GM23248 (cell line): Measurements from ENCODE around the gene PTPRN2. TPM values are rescaled to one million over a fixed set of nuclear protein-coding genes. Genes with fewer than 3 reads are reported as not detected.
"Not testable (repeated sequence)": the region's sequence is repeated elsewhere in the genome, so short reads cannot be mapped to it uniquely, and the experiment has no call there.

ENCODE experiments used
- DNase-seq: peaks from one replicate; pipeline ENCODE4 v3.0.0-alpha.2; 2015
- H2AFZ ChIP-seq: fragments of 200-600 bp; sonication (generic); 2 replicates; pipeline ENCODE4 v1.6.1; 2016; ENCODE audit warnings: antibody characterized with exemption
- H3F3A ChIP-seq: fragments of 200-600 bp; sonication (generic); 2 replicates; pipeline ENCODE4 v1.6.1; 2016; ENCODE audit warnings: mild to moderate bottlenecking, antibody characterized with exemption, mixed run types; ENCODE audit not compliant: insufficient read depth
- H3K27ac ChIP-seq: fragments of 200-600 bp; sonication (generic); 2 replicates; pipeline ENCODE4 v1.5.1; 2016; ENCODE audit warnings: mild to moderate bottlenecking
- H3K27me3 ChIP-seq: fragments of 200-600 bp; sonication (generic); replicated peaks from 2 replicates; pipeline ENCODE4 v1.6.1; 2016; ENCODE audit warnings: mild to moderate bottlenecking; ENCODE audit not compliant: insufficient read depth
- H3K36me3 ChIP-seq: fragments of 200-600 bp; sonication (generic); 2 replicates; pipeline ENCODE4 v1.6.1; 2016; ENCODE audit warnings: low read depth, mild to moderate bottlenecking
- H3K4me1 ChIP-seq: fragments of 200-600 bp; sonication (generic); 2 replicates; pipeline ENCODE4 v1.6.1; 2016; ENCODE audit warnings: mild to moderate bottlenecking; ENCODE audit not compliant: insufficient read depth
- H3K4me2 ChIP-seq: fragments of 200-600 bp; sonication (generic); one replicate; pipeline ENCODE4 v1.6.1; 2016; ENCODE audit warnings: mild to moderate bottlenecking; ENCODE audit not compliant: unreplicated experiment
- H3K4me3 ChIP-seq: fragments of 200-600 bp; sonication (generic); 2 replicates; pipeline ENCODE4 v1.5.1; 2016; ENCODE audit warnings: mild to moderate bottlenecking
- H3K79me2 ChIP-seq: fragments of 200-600 bp; sonication (generic); 2 replicates; pipeline ENCODE4 v1.6.1; 2016; ENCODE audit warnings: mild to moderate bottlenecking; ENCODE audit not compliant: insufficient read depth
- H3K9ac ChIP-seq: fragments of 200-600 bp; sonication (generic); 2 replicates; pipeline ENCODE4 v1.6.1; 2016; ENCODE audit warnings: mild to moderate bottlenecking
- H3K9me2 ChIP-seq: fragments of 200-600 bp; sonication (generic); 2 replicates; pipeline ENCODE4 v1.6.1; 2016; ENCODE audit warnings: mixed run types, mild to moderate bottlenecking, moderate library complexity; ENCODE audit not compliant: insufficient read depth
- H3K9me3 ChIP-seq: fragments of 200-600 bp; sonication (generic); one replicate; pipeline ENCODE4 v1.6.1; 2017; ENCODE audit warnings: low read depth
- H4K20me1 ChIP-seq: fragments of 200-600 bp; sonication (generic); 2 replicates; pipeline ENCODE4 v1.6.0; 2016; ENCODE audit not compliant: insufficient read depth
- EZH2 ChIP-seq: fragments of 200-600 bp; sonication (generic); IDR thresholded peaks from 2 replicates; pipeline ENCODE4 v1.6.1; 2018; ENCODE audit warnings: antibody characterized with exemption, mild to moderate bottlenecking; ENCODE audit not compliant: insufficient read depth, poor library complexity, severe bottlenecking
- EZH2phosphoT487 ChIP-seq: fragments of 200-600 bp; sonication (generic); IDR thresholded peaks from 2 replicates; pipeline ENCODE4 v1.6.1; 2018; ENCODE audit warnings: antibody characterized with exemption, moderate library complexity, mild to moderate bottlenecking, low read depth; ENCODE audit not compliant: insufficient read depth
- WGBS, 2 experiments: methylation state at CpG; one replicate each; pipeline ENCODE4 v1.1.6; 2015 to 2017; ENCODE audit warnings: low lambda C conversion rate in 2 of 2, low coverage in 1 of 2; ENCODE audit errors: missing lambda C conversion rate in 2 of 2; 5-methylcytosine and 5-hydroxymethylcytosine counted together
- in situ Hi-C: fragments of 300-500 bp; cut with MboI; formaldehyde crosslinking; loops from 2 replicates; pipeline ENCODE4 v1.15.0; 2020
- polyA plus RNA-seq: library from polyadenylated mRNA; unstranded; fragments of >200 nt; fragmentation: Nextera tagmentation; extraction: Ambion mirVana; gene quantifications from 2 replicates; pipeline ENCODE4 v1.2.1, GENCODE V29; 2016
- total RNA-seq: library from RNA; depleted of rRNA; stranded (reverse); fragments of >200 nt; shearing (Covaris generic); gene quantifications from 2 replicates; pipeline ENCODE4 v1.2.3, GENCODE V29; 2014

Gene PTPRN2
- total and polyA plus RNA-seq, 2 experiments from 2014 or later: 0.13 TPM; not detected in 1

DNA sequence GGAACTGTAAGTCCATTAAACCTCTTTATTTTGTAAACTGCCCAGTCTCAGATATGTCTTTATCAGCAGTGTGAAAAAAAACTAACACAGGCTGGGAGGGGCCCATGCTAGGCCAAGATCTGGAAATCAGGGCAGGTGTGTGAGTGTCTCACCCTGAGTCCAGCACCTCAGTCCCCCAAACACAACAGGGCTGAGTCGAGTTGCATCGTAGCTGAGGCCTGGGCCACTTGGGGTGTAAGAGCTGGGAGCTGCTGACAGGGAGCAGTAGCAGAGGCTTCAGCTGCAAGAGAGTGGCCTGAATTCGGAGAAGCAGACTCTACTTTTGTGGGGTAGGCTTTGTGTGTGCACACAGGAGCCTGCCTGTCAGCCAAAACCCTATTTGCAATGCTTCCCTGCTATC, 553.1 kb downstream of the PTPRN2 start:
- H2AFZ ChIP-seq: no peak overlapping the region
- 18 to 32% methylated on average over 3 of the region's 3 CpGs for WGBS, 2 experiments
- no peak for DNase-seq
- H3K9me2 ChIP-seq: no peaks in the 10 kb centered on the region
- H3K79me2 ChIP-seq: no peaks in the 10 kb centered on the region
- TF ChIP-seq EZH2phosphoT487: no peak
- TF ChIP-seq EZH2: no peak
- no peaks in the 10 kb centered on the region for H3K36me3 ChIP-seq
- no peak overlapping the region for H3K27ac ChIP-seq
- no peak overlapping the region for H3K4me2 ChIP-seq
- H4K20me1 ChIP-seq: no peaks in the 10 kb centered on the region
- H3K4me3 ChIP-seq: no peak overlapping the region
- no peaks in the 10 kb centered on the region for H3K27me3 ChIP-seq
- no peak overlapping the region for H3K9ac ChIP-seq
- no peaks in the 10 kb centered on the region for H3F3A ChIP-seq
- H3K9me3 ChIP-seq: no peaks in the 10 kb centered on the region
- in situ Hi-C loops: no loop called here
- no peaks in the 10 kb centered on the region for H3K4me1 ChIP-seq

DNA sequence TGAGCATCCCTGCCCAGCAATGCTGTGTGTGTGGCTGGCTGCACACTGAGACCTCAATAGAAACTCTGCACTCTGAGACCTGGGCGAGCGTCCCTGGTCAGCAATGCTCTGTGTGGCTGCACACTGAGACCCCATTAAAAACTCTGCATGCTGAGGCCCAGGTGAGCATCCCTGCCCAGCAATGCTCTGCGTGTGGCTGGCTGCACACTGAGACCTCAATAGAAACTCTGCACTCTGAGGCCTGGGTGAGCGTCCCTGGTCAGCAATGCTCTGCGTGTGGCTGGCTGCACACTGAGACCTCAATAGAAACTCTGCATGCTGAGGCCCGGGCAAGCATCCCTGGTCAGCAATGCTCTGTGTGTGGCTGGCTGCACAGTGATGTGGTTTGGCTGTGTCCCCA, 553.7 kb downstream of the PTPRN2 start:
- H3F3A ChIP-seq, H3K9me2 ChIP-seq, in situ Hi-C loops, H3K27ac ChIP-seq, H3K4me2 ChIP-seq, DNase-seq, H3K27me3 ChIP-seq, H3K4me1 ChIP-seq, H3K36me3 ChIP-seq, H3K79me2 ChIP-seq, H3K4me3 ChIP-seq, H3K9ac ChIP-seq, H2AFZ ChIP-seq, H3K9me3 ChIP-seq, H4K20me1 ChIP-seq: not testable (repeated sequence)
- 37 to 41% methylated on average over 6 of the region's 6 CpGs for WGBS, 2 experiments

- Histone ChIP-seq H3K9me3 (no peaks in the 10 kb centered on the region), H3K27me3 (no peaks in the 10 kb centered on the region), H3K4me3 (no peak overlapping the region), H2AFZ (no peak overlapping the region), H3K9ac (no peak overlapping the region), H3K27ac (no peak overlapping the region), H3K36me3 (no peaks in the 10 kb centered on the region), H3K79me2 (no peaks in the 10 kb centered on the region), H3F3A (no peaks in the 10 kb centered on the region), H3K4me1 (no peaks in the 10 kb centered on the region), H4K20me1 (no peaks in the 10 kb centered on the region), H3K4me2 (no peak overlapping the region), H3K9me2 (no peaks in the 10 kb centered on the region)
- in situ Hi-C loops: no loop called here
- 18 to 19% methylated on average over 8 of the region's 8 CpGs for WGBS, 2 experiments
- no peak for TF ChIP-seq EZH2
- TF ChIP-seq EZH2phosphoT487: no peak
- DNase-seq: no peak
Measured at GRCh38 chr7:158033196-158033595, 554.4 kb downstream of the PTPRN2 start.

DNA sequence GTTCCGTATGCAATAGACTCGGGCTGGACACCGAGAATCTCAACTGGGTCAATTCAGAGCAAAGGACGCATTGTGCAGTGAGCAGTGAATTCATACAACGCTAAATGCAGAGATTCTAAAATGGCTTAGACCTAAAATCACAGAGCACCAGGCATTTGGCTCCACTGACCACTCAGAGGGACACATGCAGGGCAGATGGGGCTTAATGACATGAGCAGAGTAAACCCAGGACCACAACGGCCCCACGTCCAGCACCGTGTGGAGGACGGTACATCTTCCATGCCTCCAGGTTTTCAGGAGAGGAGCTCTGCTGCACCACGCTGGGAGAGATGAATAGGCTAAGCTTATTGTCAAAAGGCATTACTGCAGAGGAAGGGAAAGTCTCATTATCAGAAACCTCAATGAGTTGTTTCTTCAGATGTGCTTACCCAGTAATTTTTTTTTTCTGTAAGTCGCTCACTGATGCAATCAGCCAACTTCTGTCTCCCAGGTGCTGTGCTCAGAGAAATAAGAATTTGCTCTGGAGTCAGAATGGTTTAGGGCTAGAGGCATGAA, 555.0 kb downstream of the PTPRN2 start:
- Histone ChIP-seq H4K20me1 (no peaks in the 10 kb centered on the region), H3K9ac (no peak overlapping the region), H2AFZ (no peak overlapping the region), H3K79me2 (no peaks in the 10 kb centered on the region), H3K36me3 (no peaks in the 10 kb centered on the region), H3K27ac (no peak overlapping the region), H3K27me3 (no peaks in the 10 kb centered on the region), H3K4me1 (no peaks in the 10 kb centered on the region), H3F3A (no peaks in the 10 kb centered on the region), H3K4me2 (no peak overlapping the region), H3K9me3 (no peaks in the 10 kb centered on the region), H3K4me3 (no peak overlapping the region), H3K9me2 (no peaks in the 10 kb centered on the region)
- DNase-seq: no peak
- in situ Hi-C loops: no loop called here
- 40 to 43% methylated on average over 11 of the region's 11 CpGs for WGBS, 2 experiments
- TF ChIP-seq EZH2phosphoT487 (no peak), EZH2 (no peak)

DNA sequence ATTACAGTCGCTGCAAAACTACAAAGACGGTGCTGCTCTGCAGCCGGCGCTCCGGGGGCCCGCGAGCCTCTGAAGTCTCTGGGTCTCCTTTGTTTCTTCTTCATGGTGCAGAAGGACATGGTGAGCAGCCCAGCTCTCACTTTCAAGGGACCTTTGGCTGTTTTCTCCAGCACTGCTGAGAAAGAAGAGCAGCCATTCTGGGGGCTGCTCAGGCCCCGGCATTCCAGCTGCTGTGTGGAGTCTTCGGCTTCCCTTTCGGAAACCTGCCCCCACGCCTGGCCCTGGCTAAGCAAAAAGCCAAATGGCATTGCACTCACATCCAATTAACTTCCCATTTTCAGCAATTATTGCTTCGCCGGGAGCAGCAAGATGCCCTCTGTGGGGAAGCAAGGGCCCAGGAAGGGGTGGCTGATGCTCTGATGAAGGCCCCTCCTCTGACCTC, 555.7 kb downstream of the PTPRN2 start:
- H3K9me2 ChIP-seq: no peaks in the 10 kb centered on the region
- no peak overlapping the region for H2AFZ ChIP-seq
- no peaks in the 10 kb centered on the region for H4K20me1 ChIP-seq
- H3K36me3 ChIP-seq: no peaks in the 10 kb centered on the region
- 20 to 27% methylated on average over 13 of the region's 13 CpGs for WGBS, 2 experiments
- no peaks in the 10 kb centered on the region for H3K27me3 ChIP-seq
- H3K79me2 ChIP-seq: no peaks in the 10 kb centered on the region
- DNase-seq: no peak
- no peak overlapping the region for H3K27ac ChIP-seq
- no peak overlapping the region for H3K9ac ChIP-seq
- no peak overlapping the region for H3K4me3 ChIP-seq
- TF ChIP-seq EZH2phosphoT487 (no peak), EZH2 (no peak)
- no peak overlapping the region for H3K4me2 ChIP-seq
- no peaks in the 10 kb centered on the region for H3K9me3 ChIP-seq
- in situ Hi-C loops: no loop called here
- no peaks in the 10 kb centered on the region for H3F3A ChIP-seq
- H3K4me1 ChIP-seq: no peaks in the 10 kb centered on the region
